NCI-H128 (cell line): ENCODE data around the gene UPK1B.
"Not testable (repeated sequence)": the region's sequence is repeated elsewhere in the genome, so short reads cannot be mapped to it uniquely, and the experiment has no call there.

Experiments
- DNase-seq: peaks from one replicate; lab custom pipeline; 2025; ENCODE audit not compliant: unreplicated experiment; lab: John Stamatoyannopoulos, UW

UPK1B gene

DNA sequence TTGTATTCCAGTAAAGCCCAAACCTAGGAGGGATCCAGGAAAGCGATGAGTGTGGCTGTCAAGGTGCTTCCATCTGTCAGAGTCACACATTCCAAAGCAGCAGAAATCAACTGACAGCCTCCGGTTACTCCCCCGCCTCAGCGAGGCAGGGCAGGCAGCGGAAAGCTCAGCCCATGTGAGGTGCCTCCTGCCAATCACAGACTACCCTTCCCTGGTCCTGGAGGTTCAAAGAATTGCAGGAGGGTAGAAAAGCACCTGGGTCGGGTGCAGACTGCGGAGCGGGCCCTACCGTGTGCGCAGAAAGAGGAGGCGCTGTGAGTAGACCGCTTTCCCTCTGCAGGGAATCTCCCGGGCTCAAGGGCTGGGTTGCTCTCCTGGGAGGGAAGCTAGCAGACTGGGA is at the start of gene UPK1B:
TSS of gene UPK1B (plus strand) at position 274 of the 400 bp plus-strand sequence. CDS start 13,144 bp downstream, outside the sequence.
- DNase-seq: no peak

DNA sequence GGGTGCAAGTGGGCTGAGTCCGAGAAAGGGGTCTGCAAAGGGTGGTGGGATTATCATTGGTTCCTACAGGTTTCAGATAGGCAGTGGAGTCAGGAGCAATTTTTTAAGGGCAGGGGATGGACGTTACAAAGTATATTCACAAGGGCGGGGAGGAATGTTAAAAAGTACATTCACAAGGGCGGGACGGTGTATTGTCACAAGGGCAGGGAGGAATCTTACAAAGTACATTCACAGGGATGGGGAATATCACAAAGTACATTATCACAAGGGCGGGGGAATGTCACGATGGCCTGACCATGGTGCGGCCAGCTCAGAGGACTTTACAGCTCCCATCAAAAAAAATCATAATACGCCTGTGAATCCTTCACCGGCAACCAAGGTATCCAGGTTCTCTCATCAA is 48.1 kb upstream of the UPK1B start:
- no peak for DNase-seq

DNA sequence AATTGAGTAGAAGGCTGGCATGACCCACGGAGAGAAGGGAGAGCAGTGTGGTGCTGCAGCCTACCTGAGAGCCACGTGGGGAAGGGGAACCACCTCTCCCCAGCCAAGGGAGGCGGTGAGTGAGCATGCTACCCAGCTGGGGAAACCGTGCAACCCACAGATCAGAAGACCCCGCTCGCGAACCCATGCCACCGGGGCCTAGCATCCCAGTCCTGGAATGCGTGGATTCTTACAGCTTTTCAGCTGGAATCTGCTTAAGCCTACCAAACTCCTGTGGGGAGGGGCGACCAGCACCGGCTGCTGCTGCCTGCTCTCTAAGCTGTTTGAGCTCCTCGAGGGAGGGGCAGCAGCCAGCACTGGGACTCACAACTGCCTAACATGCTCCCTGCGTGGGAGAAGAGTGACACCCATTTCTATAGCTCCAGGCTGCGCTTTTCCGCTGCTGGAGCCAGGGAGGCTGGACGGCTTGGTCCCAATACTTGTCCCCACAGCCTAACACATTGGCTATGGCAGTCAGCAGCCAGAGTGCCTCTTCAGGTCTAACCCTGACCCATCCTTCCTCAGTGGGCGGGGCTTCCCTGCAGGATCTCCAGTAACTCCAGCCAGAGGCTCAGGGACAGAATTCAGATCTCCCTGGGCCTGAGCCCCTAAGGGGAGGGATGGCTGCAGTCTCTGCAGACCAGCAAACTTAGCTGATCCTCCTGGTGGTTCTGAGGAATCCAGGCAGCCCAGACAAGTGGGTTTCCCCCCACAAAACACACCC is 47.5 kb upstream of the UPK1B start:
- no peak for DNase-seq

DNA sequence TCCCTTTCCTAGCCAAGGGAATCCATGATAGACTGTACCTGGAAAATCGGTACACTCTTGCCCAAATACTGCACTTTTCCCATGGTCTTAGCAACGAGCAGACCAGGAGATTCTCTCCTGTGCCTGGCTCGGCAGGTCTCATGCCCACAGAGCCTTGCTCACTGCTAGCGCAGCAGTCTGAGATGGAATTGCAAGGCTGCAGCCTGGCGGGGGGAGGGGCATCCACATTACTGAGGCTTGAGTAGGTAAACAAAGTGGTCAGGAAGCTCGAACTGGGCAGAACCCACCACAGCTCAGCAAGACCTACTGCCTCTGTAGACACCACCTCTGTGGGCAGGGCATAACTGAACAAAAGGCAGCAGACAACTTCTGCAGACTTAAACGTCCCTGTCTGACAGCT is 43.1 kb upstream of the UPK1B start:
- DNase-seq: not testable (repeated sequence)

DNA sequence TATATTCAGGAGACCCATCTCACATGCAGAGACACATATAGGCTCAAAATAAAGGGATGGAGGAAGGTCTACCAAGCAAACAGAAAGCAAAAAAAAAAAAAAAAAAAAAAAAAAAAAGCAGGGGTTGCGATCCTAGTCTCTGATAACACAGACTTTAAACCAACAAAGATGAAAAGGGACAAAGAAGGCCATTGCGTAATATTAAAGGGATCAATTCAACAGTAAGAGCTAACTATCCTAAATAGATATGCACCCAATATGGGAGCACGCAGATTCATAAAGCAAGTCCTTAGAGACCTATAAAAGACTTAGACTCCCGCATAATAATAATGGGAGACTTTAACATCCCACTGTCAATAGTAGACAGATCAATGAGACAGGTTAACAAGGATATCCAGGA is 41.1 kb upstream of the UPK1B start:
- not testable (repeated sequence) for DNase-seq

DNA sequence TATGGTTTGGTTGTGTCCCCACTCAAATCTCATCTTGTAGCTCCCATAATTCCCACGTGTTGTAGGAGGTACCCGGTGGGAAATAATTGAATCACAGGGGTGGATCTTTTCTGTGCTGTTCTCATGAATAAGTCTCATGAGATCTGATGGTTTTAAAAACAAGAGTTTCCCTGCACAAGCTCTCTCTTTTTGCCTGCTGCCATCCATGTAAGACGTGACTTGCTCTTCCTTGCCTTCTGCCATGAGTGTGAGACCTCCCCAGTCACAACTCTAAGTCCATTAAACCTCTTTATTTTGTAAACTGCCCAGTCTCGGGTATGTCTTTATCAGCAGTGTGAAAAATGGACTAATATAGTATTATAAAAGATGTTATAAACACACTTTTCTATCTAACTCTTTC is 34.0 kb upstream of the UPK1B start:
- not testable (repeated sequence) for DNase-seq

DNA sequence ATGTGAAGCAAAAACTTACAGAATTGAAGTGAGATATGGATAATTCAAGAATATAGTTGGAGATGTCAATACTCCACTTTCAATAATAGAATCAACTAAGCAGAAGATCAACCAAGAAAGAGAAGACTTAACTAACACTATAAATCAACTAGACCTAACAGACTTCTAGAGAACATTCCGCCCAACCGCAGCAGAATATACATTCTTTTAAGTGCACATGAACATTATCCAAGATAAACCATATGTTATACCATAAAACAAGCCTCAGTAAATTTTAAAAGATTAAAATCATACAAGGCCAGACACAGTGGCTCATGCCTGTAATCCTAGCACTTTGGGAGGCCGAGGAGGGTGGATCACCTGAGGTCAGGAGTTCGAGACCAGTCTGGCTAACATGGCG is 32.9 kb upstream of the UPK1B start:
- no peak for DNase-seq

DNA sequence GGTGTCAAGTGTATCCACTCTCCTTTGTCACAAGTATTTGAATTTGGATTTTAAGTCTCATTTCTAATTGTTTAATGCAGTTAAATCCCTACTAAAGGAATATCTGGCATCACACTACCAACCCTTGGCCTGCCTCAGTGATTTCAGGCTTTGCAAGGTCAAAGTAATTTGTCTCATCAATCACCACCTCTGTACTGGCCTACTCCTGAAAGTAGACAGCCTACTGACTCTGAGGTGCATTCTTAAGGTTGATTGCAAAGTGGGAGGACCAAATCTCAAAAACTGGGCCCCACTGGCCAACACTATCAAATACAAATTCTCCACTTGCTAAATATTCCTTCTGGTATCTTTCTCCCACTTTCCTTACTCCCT is 28.3 kb upstream of the UPK1B start:
- DNase-seq: no peak

DNA sequence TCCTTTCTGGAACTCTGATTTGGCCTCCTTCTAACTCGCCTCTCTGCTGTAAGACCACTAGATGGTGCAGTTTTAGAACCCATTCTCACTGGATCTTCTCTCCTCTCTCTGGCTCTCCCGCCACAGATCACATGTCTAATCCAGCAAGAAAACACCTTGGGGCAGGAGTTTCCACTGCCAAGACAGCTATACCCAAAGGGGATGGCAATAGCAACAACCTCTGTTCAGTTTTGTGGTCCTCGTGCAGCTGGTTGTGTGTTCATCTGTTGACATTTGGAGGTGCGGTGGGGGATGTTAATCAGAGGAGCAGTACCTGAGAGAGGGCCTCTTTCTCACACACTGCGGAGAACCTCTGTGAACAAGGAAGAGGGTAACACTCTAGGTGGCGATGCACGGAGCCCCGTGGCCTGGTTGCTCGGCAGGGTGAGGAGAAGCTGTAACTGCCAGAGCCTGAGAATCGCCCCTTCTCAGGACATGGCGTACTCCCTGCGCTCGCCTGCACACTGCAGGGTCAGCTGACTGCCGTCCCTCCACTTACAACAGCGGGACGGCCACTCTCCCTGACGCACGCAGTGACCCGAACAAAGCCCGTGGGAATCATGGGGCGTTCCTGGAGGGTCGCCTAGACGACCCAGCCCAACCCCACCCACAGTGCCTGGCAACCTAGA is 27.8 kb upstream of the UPK1B start, which contains the start of gene TEX55:
TSS of gene TEX55 (plus strand) at position 666 of the 668 bp plus-strand sequence. CDS start 25 bp downstream, outside the sequence.
- no peak for DNase-seq

DNA sequence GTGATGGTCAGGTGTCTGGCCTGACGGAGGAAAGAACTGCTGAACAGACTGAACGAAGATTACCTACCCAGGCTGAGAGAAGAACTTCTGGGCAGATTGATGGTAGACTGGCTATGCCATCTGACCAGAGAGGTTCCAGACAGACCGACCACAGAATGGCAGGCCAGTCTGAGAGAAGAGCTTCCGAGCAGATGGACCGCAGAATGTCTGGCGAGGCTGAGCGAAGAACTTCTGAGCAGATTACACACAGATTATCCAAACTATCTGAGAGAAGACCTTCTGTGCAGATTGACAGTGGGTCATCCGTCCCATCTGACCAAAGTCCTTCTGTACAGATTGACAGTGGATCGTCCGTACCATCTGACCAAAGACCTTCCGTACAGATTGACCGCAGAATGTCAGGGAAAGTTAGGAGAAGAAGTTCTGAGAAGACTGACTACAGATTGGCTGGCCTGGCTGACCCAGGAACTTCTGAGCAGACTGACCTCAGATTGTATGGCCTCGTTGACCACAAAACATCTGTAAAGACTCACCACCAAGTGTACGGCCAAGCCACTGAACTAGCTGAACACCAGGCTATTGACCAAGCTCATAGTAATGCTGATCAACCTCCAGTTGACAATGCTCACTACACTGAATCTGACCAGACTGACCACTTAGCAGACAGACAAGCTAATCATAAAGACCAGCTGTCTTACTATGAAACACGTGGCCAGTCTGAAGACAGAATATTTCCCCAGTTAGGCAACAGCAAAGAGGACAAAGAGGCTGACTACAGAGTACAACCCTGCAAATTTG is 26.6 kb upstream of the UPK1B start:
- no peak for DNase-seq

DNA sequence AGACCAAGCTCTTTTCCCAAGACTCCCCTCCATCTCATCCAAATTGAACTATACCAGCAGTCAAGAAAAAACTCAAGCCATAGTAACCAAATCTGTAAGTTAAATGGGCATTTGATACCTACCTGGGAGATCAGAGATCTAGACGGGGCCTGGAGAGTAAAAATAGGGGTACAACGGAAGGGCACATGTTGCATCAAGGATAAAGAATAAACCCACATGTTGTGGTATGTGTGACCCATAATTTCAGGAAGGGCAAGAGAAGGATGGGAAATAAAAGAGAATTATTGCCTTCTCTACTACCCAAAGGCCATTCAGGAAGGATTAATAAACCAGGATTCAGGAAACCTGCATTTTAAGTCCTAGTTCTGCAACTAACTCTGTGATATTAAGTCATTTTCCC is 25.9 kb upstream of the UPK1B start:
- DNase-seq: no peak

DNA sequence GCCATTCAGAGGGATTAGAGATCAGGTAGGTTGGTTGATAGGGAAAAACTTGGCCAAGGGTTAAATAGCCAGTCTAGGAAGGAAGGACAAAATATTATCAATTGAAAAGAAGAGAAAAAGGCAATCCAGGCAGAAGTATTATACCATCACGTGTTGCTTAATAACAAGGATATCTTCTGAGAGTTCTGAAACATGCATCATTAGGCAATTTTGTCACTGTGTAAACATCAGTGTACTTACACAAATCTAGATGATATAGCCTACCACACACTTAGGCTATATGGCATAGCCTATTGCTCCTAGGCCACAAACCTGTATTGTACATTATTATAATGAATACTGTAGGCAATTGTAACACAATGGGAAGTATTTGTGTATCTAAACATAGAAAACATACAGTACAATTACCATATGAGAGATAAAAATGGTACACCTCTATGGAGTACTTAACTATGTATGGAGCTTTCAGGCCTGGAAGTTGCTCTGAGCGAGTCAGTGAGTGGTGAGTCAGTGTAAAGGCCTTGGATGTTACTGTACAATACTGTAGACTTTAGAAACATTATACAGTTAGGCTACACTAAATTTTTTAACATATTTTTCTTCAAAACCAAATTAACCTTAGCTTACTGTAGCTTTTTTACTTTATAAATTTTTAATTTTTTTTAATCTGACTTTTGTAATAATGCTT is 24.8 kb upstream of the UPK1B start:
- no peak for DNase-seq

DNA sequence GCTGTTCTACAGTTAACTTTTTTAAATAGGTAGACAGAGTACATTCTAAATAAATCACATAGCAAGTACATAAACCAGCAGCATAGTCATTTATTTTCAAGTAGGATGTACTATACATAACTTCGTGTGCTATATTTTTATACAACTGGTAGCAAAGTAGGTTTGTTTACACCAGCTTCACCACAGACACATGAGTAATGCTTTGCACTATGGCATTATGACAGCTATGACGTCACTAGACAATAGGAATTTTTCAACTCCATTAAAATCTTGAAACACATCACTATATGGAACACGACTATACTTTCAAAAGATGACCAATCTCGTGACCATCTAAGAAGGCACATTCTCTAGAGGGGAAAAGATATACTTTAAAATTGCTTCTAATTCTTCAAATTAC is 23.9 kb upstream of the UPK1B start:
- no peak for DNase-seq

DNA sequence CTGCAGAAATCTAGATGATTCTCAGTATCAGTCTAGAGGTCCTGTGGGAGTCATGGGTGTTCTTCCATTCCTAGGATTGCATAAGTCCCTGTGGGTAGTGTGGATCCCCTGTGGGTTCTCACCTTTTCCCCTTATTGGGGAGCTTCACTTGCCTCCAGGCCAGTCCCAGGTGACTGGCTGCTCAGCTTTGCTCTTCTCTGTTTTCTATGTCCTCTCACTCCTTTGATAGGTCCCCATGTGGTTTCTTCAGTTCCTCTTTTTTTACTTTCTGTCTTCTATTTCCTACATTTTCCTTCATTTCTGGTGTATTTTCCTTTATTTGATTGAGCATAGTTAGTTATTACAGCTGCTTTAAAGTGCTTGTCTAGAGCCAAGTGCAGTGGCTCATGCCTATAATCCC is 16.5 kb upstream of the UPK1B start:
- DNase-seq: no peak

DNA sequence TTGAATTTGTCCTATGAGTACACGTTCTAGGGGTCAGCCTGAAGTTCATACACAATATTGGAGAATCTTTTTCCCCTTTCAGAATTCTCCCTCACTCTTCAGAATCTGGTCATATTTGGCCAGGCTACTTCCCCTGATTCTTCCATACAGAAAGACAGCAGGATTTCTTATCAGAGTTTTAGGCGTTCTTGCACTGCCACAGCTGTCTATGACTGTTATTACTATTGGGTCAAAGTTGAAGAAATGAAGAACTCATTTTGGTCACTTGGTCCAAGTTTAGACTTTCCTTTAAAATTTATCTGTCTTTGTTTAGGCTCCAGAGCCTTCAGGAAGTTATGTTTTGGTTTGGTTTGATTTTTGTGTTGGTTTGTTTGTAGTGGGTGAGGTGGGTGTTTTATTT is 15.4 kb upstream of the UPK1B start:
- DNase-seq: no peak

DNA sequence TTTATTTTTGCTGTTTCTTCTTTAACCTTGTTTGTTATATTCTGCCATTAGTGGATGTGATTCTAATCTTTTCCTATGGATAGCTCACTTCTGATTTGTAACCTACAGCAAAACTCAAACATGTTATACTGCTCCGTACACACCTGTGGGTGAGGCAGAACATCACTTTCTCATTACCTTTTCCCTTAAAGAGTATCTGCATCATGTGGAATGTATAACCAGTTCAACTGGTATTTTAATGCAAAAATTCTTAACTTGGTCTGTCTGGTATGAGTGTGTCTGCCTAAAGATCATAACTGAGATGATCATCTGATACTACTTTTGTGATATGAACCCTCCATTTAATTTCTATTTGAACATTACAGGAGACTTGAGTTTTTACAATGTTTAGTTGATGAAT is 13.0 kb upstream of the UPK1B start:
- no peak for DNase-seq

DNA sequence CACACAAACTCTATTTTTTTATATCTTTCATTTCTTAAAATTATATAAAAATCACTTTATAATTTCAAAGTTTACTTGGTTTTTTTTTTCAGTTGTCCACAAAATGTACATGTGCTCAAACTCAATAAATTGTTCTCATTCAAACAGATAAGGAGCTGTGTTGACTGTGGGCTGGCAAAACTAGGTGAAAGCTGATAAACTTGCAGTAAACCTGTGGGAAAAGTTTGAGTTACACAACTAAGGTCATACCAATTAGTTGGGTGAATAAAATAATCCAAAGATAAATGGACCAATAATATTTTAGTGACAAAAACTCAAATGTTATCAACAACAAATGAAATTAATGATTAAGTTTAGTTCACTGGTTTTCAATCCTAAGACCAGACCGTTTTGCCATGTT is 12.6 kb upstream of the UPK1B start:
- DNase-seq: no peak

DNA sequence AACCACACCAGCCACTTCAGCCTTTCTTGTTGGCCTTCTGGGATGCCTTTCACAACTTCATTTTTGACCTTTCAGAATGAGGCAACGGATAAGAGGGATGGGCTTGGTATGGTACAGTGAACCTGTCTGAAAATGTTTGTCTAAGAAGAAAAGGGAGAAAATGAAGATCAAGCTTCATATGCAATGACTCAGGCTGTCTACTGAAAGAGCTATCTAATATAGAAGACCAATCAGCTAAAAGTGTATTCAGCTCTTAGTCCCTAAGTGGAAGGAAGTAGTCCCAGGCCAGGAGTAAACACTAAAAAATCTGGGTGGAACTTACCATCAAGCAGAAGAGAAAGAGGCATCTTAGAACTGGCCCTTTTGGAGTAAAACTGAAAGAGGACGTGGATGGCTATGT is 12.2 kb upstream of the UPK1B start:
- no peak for DNase-seq

DNA sequence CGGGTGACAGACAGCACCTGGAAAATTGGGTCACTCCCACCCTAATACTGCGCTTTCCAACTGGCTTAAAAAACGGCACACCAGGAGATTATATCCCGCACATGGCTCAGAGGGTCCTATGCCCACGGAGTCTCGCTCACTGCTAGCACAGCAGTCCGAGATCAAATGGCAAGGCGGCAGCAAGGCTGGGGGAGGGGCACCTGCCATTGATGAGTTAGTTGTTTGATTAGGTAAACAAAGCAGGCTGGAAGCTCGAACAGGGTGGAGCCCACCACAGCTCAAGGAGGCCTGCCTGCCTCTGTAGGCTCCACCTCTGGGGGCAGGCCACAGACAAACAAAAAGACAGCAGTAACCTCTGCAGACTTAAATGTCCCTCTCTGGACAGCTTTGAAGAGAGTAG is 8.7 kb upstream of the UPK1B start:
- not testable (repeated sequence) for DNase-seq

DNA sequence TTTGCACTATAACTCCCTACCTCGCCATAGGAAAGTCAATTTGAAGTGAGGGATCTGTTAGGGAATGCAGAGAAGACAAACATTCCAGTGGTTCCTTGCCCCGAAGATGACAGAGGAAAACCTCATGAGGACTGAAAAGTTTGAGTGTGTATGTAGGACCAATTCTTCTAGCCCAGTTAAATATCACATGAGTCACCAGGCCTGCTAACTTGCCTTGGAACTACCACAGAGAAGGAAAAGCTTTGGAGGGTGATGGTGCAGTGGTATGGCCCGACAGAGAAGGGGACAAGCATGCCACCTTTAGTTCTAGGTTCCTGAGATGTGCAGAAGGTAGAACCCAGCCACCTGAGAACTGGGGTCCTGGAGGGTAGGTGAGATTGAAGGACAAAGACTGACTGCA is 2.6 kb upstream of the UPK1B start:
- DNase-seq: no peak
